H9 (cell line): ENCODE measurements around the gene UBE2U. TPM values are rescaled to one million over a fixed set of nuclear protein-coding genes. Genes with fewer than 3 reads are reported as not detected.

ENCODE experiments used
- DNase-seq: peaks from one replicate; pipeline ENCODE4 v3.0.0-alpha.2; 2017
- H2AFZ ChIP-seq: one replicate; pipeline ENCODE4 v1.6.1; 2013; ENCODE audit warnings: mild to moderate bottlenecking, low read length, control low read depth, moderate library complexity
- H2AK5ac ChIP-seq: 2 replicates; pipeline ENCODE4 v1.6.1; 2013; ENCODE audit warnings: low read length, control low read depth, mixed read lengths; ENCODE audit not compliant: insufficient read length
- H2BK120ac ChIP-seq: one replicate; pipeline ENCODE4 v1.6.1; 2013; ENCODE audit warnings: low read depth, mild to moderate bottlenecking, low read length, control low read depth, inconsistent platforms; ENCODE audit not compliant: poor library complexity, severe bottlenecking
- H2BK12ac ChIP-seq: 2 replicates; pipeline ENCODE4 v1.6.1; 2013; ENCODE audit warnings: low read length, control low read depth, mixed read lengths, low read depth; ENCODE audit not compliant: insufficient read length
- H2BK15ac ChIP-seq: 2 replicates; pipeline ENCODE4 v1.6.1; 2013; ENCODE audit warnings: low read depth, low read length, control low read depth
- H2BK20ac ChIP-seq: one replicate; pipeline ENCODE4 v1.6.1; 2013; ENCODE audit warnings: low read depth, mild to moderate bottlenecking, low read length, control low read depth, inconsistent platforms; ENCODE audit not compliant: poor library complexity, severe bottlenecking
- H2BK5ac ChIP-seq: 2 replicates; pipeline ENCODE4 v1.6.1; 2013; ENCODE audit warnings: low read length, control low read depth, mixed read lengths; ENCODE audit not compliant: insufficient read length
- H3K14ac ChIP-seq: 2 replicates; pipeline ENCODE4 v1.6.1; 2013; ENCODE audit warnings: low read length, control low read depth; ENCODE audit not compliant: insufficient read depth
- H3K18ac ChIP-seq: 2 replicates; pipeline ENCODE4 v1.6.1; 2013; ENCODE audit warnings: low read depth, mild to moderate bottlenecking, mixed read lengths, low read length, control low read depth; ENCODE audit not compliant: insufficient read length
- H3K23ac ChIP-seq: 2 replicates; pipeline ENCODE4 v1.6.1; 2013; ENCODE audit warnings: low read length, control low read depth, mixed read lengths, low read depth; ENCODE audit not compliant: insufficient read length
- H3K23me2 ChIP-seq: 2 replicates; pipeline ENCODE4 v1.6.1; 2013; ENCODE audit warnings: low read depth, mild to moderate bottlenecking, mixed read lengths, low read length, control low read depth; ENCODE audit not compliant: insufficient read length, poor library complexity, severe bottlenecking
- H3K27ac ChIP-seq: 2 replicates; pipeline ENCODE4 v1.5.1; 2013; ENCODE audit warnings: low read length, control low read depth, mixed read lengths, low read depth; ENCODE audit not compliant: insufficient read length
- H3K27me3 ChIP-seq: 2 replicates; pipeline ENCODE4 v1.6.1; 2013; ENCODE audit warnings: low read length, control low read depth, inconsistent platforms; ENCODE audit not compliant: insufficient read depth
- H3K4ac ChIP-seq: 2 replicates; pipeline ENCODE4 v1.6.1; 2013; ENCODE audit warnings: low read depth, mild to moderate bottlenecking, control low read depth, inconsistent platforms, low read length, moderate library complexity
- H3K4me1 ChIP-seq: 2 replicates; pipeline ENCODE4 v1.6.1; 2013; ENCODE audit warnings: low read length, control low read depth, inconsistent platforms; ENCODE audit not compliant: insufficient read depth
- H3K4me2 ChIP-seq: 2 replicates; pipeline ENCODE4 v1.6.1; 2013; ENCODE audit warnings: low read length, control low read depth, mixed read lengths; ENCODE audit not compliant: insufficient read length, insufficient read depth
- H3K56ac ChIP-seq: 2 replicates; pipeline ENCODE4 v1.6.1; 2013; ENCODE audit warnings: low read depth, mild to moderate bottlenecking, mixed read lengths, low read length, control low read depth; ENCODE audit not compliant: insufficient read length
- H3K79me1 ChIP-seq: 2 replicates; pipeline ENCODE4 v1.6.1; 2013; ENCODE audit warnings: low read depth, mild to moderate bottlenecking, moderate library complexity, low read length, control low read depth, inconsistent platforms; ENCODE audit not compliant: insufficient read depth, poor library complexity, severe bottlenecking
- H3K79me2 ChIP-seq: 2 replicates; pipeline ENCODE4 v1.6.1; 2013; ENCODE audit warnings: low read length, control low read depth, inconsistent platforms; ENCODE audit not compliant: insufficient read depth
- H3K9ac ChIP-seq: 2 replicates; pipeline ENCODE4 v1.6.1; 2013; ENCODE audit warnings: low read length, control low read depth, mixed read lengths; ENCODE audit not compliant: insufficient read length; ENCODE audit errors: extremely low read depth
- H3K9me3 ChIP-seq: one replicate; pipeline ENCODE4 v1.6.1; 2013; ENCODE audit warnings: low read depth, low read length, inconsistent platforms; ENCODE audit not compliant: control insufficient read depth
- H3T11ph ChIP-seq: one replicate; pipeline ENCODE4 v1.6.1; 2013; ENCODE audit warnings: mild to moderate bottlenecking, low read length, control low read depth, inconsistent platforms
- H4K20me1 ChIP-seq: one replicate; pipeline ENCODE4 v1.6.1; 2013; ENCODE audit not compliant: control insufficient read depth, insufficient read length, insufficient read depth
- H4K5ac ChIP-seq: 2 replicates; pipeline ENCODE4 v1.6.1; 2013; ENCODE audit warnings: low read depth, mild to moderate bottlenecking, mixed read lengths, low read length, control low read depth; ENCODE audit not compliant: insufficient read length
- H4K8ac ChIP-seq: replicated peaks from 2 replicates; pipeline ENCODE4 v1.6.1; 2013; ENCODE audit warnings: low read length, control low read depth, mixed read lengths, low read depth; ENCODE audit not compliant: insufficient read length
- H4K91ac ChIP-seq: 2 replicates; pipeline ENCODE4 v1.6.1; 2013; ENCODE audit warnings: low read depth, mild to moderate bottlenecking, moderate library complexity, mixed read lengths, low read length, control low read depth; ENCODE audit not compliant: insufficient read length
- H3K27ac Mint-ChIP-seq, 3 experiments: 2 replicates in 2 of 3; 3 replicates in 1 of 3; pipeline ENCODE4 v1.8.0; 2020 to 2021; ENCODE audit warnings: mixed read lengths in 3 of 3, mild to moderate bottlenecking in 1 of 3, moderate library complexity in 1 of 3
- H3K27me3 Mint-ChIP-seq: 2 replicates; pipeline ENCODE4 v1.8.0; 2021; ENCODE audit warnings: low read depth, mild to moderate bottlenecking, moderate library complexity, mixed read lengths
- H3K36me3 Mint-ChIP-seq, 3 experiments: 2 replicates in 2 of 3; 3 replicates in 1 of 3; pipeline ENCODE4 v1.8.0; 2020 to 2021; ENCODE audit warnings: low read depth in 3 of 3, mixed read lengths in 3 of 3; ENCODE audit not compliant: insufficient read depth in 1 of 3
- H3K4me1 Mint-ChIP-seq, 2 experiments: 2 replicates each; pipeline ENCODE4 v1.8.0; 2020; ENCODE audit warnings: mixed read lengths in 2 of 2
- H3K4me3 Mint-ChIP-seq, 2 experiments: 2 replicates in 1 of 2; 3 replicates in 1 of 2; pipeline ENCODE4 v1.8.0; 2020 to 2021; ENCODE audit warnings: mild to moderate bottlenecking in 2 of 2, mixed read lengths in 2 of 2, moderate library complexity in 1 of 2
- H3K9me3 Mint-ChIP-seq, 2 experiments: 2 replicates in 1 of 2; 3 replicates in 1 of 2; pipeline ENCODE4 v1.8.0; 2020; ENCODE audit warnings: mild to moderate bottlenecking in 2 of 2, mixed read lengths in 2 of 2, moderate library complexity in 1 of 2
- WGBS: extraction: QIAGEN DNeasy Blood & Tissue Kit; methylation state at CpG from one replicate; pipeline ENCODE4 v1.1.7; 2013; ENCODE audit warnings: missing lambda C conversion rate, low lambda C conversion rate, mixed read lengths; ENCODE audit not compliant: insufficient read length; ENCODE audit errors: extremely low coverage; 5-methylcytosine and 5-hydroxymethylcytosine counted together
- total RNA-seq: library from RNA; stranded (reverse); gene quantifications from 2 replicates; pipeline ENCODE4 v1.2.1, GENCODE V29; 2021
- TF ChIP-seq, protein P1 (sequence below): fragments of 200-600 bp; sonication (generic); conservative IDR thresholded peaks from 3 replicates; pipeline ENCODE4 v1.8.0; 2021; ENCODE audit warnings: antibody characterized with exemption, mild to moderate bottlenecking

Gene UBE2U
- total RNA-seq, 1 experiment from 2014 or later: not detected

DNA sequence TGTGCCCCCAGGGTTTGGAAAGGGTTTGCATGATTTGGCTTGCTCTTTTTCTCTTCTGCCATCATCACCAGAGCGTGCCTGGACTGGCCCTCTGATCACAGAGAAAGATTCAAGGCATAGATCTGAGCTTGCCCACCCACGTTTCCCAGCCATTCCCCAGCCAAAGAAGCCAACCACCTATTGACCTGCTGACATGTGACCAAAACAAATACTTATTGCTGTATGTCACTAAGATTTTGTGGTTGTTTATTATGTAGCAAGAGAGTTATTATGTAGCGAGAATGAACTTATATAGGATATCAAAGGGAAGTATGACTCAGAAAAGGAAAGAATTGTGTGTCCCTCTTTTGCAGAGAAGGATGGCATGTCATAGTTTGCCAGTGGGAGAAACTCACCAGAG, 59.9 kb downstream of the UBE2U start:
- H3K56ac ChIP-seq: no peak overlapping the region
- H2AFZ ChIP-seq: no peak overlapping the region
- H3K79me2 ChIP-seq: no peaks in the 10 kb centered on the region
- no peak overlapping the region for H2BK5ac ChIP-seq
- no peak overlapping the region for H3K14ac ChIP-seq
- H3K23me2 ChIP-seq: no peaks in the 10 kb centered on the region
- no peak for DNase-seq
- H3K27ac ChIP-seq: no peak overlapping the region
- no peak overlapping the region for H2BK12ac ChIP-seq
- no peak overlapping the region for H3K4me2 ChIP-seq
- H3K27ac Mint-ChIP-seq: no peak overlapping the region
- TF ChIP-seq, protein P1, sequence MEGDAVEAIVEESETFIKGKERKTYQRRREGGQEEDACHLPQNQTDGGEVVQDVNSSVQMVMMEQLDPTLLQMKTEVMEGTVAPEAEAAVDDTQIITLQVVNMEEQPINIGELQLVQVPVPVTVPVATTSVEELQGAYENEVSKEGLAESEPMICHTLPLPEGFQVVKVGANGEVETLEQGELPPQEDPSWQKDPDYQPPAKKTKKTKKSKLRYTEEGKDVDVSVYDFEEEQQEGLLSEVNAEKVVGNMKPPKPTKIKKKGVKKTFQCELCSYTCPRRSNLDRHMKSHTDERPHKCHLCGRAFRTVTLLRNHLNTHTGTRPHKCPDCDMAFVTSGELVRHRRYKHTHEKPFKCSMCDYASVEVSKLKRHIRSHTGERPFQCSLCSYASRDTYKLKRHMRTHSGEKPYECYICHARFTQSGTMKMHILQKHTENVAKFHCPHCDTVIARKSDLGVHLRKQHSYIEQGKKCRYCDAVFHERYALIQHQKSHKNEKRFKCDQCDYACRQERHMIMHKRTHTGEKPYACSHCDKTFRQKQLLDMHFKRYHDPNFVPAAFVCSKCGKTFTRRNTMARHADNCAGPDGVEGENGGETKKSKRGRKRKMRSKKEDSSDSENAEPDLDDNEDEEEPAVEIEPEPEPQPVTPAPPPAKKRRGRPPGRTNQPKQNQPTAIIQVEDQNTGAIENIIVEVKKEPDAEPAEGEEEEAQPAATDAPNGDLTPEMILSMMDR: no peak
- no peak overlapping the region for H4K5ac ChIP-seq
- no peaks in the 10 kb centered on the region for H4K20me1 ChIP-seq
- H2BK20ac ChIP-seq: no peak overlapping the region
- no peak overlapping the region for H3K4me3 Mint-ChIP-seq
- no peak overlapping the region for H2AK5ac ChIP-seq
- no peaks in the 10 kb centered on the region for H3K4me1 ChIP-seq
- H2BK120ac ChIP-seq: no peak overlapping the region
- no peaks in the 10 kb centered on the region for H3K36me3 Mint-ChIP-seq
- no peak overlapping the region for H3K9ac ChIP-seq
- no peaks in the 10 kb centered on the region for H3K9me3 Mint-ChIP-seq
- H3K4me1 Mint-ChIP-seq: peaks cover 0 to 2% of the 10 kb centered on the region in 2 experiments; a peak in 1 of 4 replicates
- no peaks in the 10 kb centered on the region for H3K9me3 ChIP-seq
- H3T11ph ChIP-seq: no peak overlapping the region
- no peak overlapping the region for H3K23ac ChIP-seq
- no peak overlapping the region for H3K4ac ChIP-seq
- no peak overlapping the region for H3K18ac ChIP-seq
- H2BK15ac ChIP-seq: no peak overlapping the region
- no peak overlapping the region for H4K8ac ChIP-seq
- no peaks in the 10 kb centered on the region; the same call in 1 of the 2 replicates for H3K27me3 Mint-ChIP-seq
- no peaks in the 10 kb centered on the region for H3K79me1 ChIP-seq
- H3K27me3 ChIP-seq: no peaks in the 10 kb centered on the region
- WGBS: no CpG with 5 or more reads among the region's 3 CpGs
- H4K91ac ChIP-seq: no peak overlapping the region
